ENCODE measurements around the gene CFAP410. TPM values are rescaled to one million over a fixed set of nuclear protein-coding genes. Genes with fewer than 3 reads are reported as not detected.

The CFAP410 gene
- 18.0 and 19.2 TPM in 2 replicates for polyA plus RNA-seq (2012; rRNA removed)
- 5.8 and 11.3 TPM in 2 replicates for polyA plus RNA-seq (2012; cell fraction: cytosol; rRNA removed)
- 61.8 and 97.0 TPM in 2 replicates for polyA plus RNA-seq (2012; cell fraction: nucleus; rRNA removed)

DNA sequence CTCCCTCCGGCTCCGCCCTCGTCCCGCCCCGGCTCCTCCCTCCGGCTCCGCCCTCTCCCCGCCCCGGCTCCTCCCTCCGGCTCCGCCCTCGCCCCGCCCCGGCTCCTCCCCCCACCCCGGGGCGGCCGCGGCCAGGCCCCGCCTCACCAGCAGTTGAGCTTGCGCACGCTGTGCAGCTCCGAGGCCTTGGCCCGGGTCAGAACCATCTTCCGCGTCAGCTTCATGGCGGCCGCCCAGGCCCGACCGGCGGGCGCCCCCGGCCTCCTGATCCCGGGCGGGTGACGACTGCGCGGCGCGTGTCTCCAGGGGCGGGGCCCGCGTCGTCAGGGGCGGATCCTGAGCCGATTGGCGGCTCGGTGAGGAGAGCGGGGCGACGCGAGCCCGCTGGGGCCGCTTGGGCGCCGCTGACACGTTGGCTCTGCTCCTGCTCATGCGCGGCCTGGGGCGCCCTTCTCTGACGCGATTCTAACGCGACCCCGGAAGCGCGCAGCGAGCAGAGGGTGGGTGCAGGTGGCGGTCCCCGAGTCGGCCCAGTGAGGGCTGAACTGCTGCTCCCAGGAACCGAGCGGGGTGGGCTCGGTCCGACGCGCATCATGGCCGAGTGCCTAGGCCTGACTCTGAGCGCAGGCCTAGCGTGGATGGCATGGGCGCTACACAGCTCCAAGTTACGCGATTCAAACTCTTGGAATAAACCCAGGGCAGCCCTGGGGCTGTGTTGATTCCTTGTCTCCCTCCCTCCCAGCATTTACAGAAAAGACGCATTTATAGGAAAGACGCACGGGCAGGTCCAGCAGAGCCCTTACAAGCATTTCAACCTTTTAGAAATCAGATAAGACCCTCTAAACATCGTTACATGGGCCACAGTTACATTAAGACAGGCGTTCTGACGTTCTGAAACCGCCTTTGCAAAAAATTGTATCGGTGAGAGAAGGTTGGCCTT, at the start of gene CFAP410:
Gene CFAP410, minus strand, starts transcription at position 420 of the 940 bp plus-strand sequence. Its CDS starts 196 bp downstream, at position 224.
- ChIA-PET CTCF (interaction anchor here (0.7 to 2.5 kb wide), 11 partner anchors 10 to 142 kb away, joined by 3 to 12 read pairs (median 4); no protein-coding TSS in a partner anchor), POLR2A (interaction anchor here (0.7 to 1.3 kb wide), 7 partner anchors 9 to 117 kb away, joined by 3 to 5 read pairs (median 4); partner anchors contain the start of gene LRRC3)
- H3F3A ChIP-seq (replicated peaks; ENCODE audit: insufficient read depth): peaks cover 23% of the 10 kb centered on the region
- peak; percentile 98 for DNase-seq
- peaks cover 0 to 12% of the 10 kb centered on the region in 2 experiments for H3K36me3 ChIP-seq (replicated peaks in 1 of 2; ENCODE audit: control insufficient read depth in 1 of 2, insufficient read depth in 2 of 2, low read length in 1 of 2)
- peak within 1 kb of the TSS; percentile 93 for H3K4me2 ChIP-seq
- H3K9me3 ChIP-seq: no peaks in the 10 kb centered on the region
- peak within 1 kb of the TSS; percentile 72 to 76 for H3K4me3 ChIP-seq (ENCODE audit: low read depth in 2 of 2, low read length in 1 of 2)
- peak within 1 kb of the TSS; percentile 86 to 96 for H3K27ac ChIP-seq (ENCODE audit: low read depth in 2 of 2, low read length in 1 of 2)
- H3K79me2 ChIP-seq (ENCODE audit: insufficient read depth): no peaks in the 10 kb centered on the region
- peak within 1 kb of the TSS; percentile 83 for H2AFZ ChIP-seq (ENCODE audit: low read depth)
- no peaks in the 10 kb centered on the region for H3K27me3 ChIP-seq (ENCODE audit: insufficient read depth)
- H3K9me2 ChIP-seq: no peaks in the 10 kb centered on the region
- peaks cover 6 to 10% of the 10 kb centered on the region in 2 experiments; a peak in 2 of 4 replicates for H3K4me1 ChIP-seq (ENCODE audit: control insufficient read depth in 1 of 2, insufficient read depth in 2 of 2, low read depth in 1 of 2, low read length in 1 of 2)
- WGBS (ENCODE audit: low lambda C conversion rate): under 1% methylated on average over 25 of the region's 90 CpGs
- no peaks in the 10 kb centered on the region for H4K20me1 ChIP-seq (ENCODE audit: insufficient read depth)
- H3K9ac ChIP-seq: peak within 1 kb of the TSS; percentile 82
- TF ChIP-seq TEAD4 (IDR thresholded peaks at IDR 0.05; ENCODE audit: borderline replicate concordance, insufficient read depth) (no peak), YY1 (IDR thresholded peaks at IDR 0.05; ENCODE audit: low read depth) (peak; percentile 50; the same call in 1 of the 2 replicates), SIN3A (IDR thresholded peaks at IDR 0.05; ENCODE audit: borderline replicate concordance, low read depth, low read length) (no peak), NRF1 (IDR thresholded peaks at IDR 0.05; ENCODE audit: low read depth, low read length) (peak; percentile 86), RCOR1 (IDR thresholded peaks at IDR 0.05; ENCODE audit: low read length) (no peak), EP300 (IDR thresholded peaks at IDR 0.05; ENCODE audit: borderline replicate concordance in 1 of 2, low read depth in 1 of 2, low read length in 1 of 2) (no peak), TAF1 (IDR thresholded peaks at IDR 0.05; ENCODE audit: borderline replicate concordance, low read depth, low read length) (peak; percentile 67), RAD21 (IDR thresholded peaks at IDR 0.05; ENCODE audit: low read length) (no peak), GATA2 (CRISPR knock-in tag; IDR thresholded peaks at IDR 0.05) (no peak), GABPA (IDR thresholded peaks at IDR 0.05; ENCODE audit: low read depth) (peak; percentile 59), CHD2 (IDR thresholded peaks at IDR 0.05; ENCODE audit: low read length, partially characterized antibody) (peak; percentile 70), FOXM1 (IDR thresholded peaks at IDR 0.05; ENCODE audit: low read depth) (no peak), FOSL2 (IDR thresholded peaks at IDR 0.05; ENCODE audit: borderline replicate concordance, low read depth) (no peak), ELF1 (IDR thresholded peaks at IDR 0.05) (peak; percentile 100), NFIC (IDR thresholded peaks at IDR 0.05; ENCODE audit: borderline replicate concordance) (no peak), EZH2phosphoT487 (IDR thresholded peaks at IDR 0.05; ENCODE audit: borderline replicate concordance, low read depth) (no peak)
- TF ChIP-seq, protein P1, sequence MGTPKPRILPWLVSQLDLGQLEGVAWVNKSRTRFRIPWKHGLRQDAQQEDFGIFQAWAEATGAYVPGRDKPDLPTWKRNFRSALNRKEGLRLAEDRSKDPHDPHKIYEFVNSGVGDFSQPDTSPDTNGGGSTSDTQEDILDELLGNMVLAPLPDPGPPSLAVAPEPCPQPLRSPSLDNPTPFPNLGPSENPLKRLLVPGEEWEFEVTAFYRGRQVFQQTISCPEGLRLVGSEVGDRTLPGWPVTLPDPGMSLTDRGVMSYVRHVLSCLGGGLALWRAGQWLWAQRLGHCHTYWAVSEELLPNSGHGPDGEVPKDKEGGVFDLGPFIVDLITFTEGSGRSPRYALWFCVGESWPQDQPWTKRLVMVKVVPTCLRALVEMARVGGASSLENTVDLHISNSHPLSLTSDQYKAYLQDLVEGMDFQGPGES (IDR thresholded peaks at IDR 0.05; ENCODE audit: low read depth, low read length): no peak
- TF ChIP-seq, protein P2, sequence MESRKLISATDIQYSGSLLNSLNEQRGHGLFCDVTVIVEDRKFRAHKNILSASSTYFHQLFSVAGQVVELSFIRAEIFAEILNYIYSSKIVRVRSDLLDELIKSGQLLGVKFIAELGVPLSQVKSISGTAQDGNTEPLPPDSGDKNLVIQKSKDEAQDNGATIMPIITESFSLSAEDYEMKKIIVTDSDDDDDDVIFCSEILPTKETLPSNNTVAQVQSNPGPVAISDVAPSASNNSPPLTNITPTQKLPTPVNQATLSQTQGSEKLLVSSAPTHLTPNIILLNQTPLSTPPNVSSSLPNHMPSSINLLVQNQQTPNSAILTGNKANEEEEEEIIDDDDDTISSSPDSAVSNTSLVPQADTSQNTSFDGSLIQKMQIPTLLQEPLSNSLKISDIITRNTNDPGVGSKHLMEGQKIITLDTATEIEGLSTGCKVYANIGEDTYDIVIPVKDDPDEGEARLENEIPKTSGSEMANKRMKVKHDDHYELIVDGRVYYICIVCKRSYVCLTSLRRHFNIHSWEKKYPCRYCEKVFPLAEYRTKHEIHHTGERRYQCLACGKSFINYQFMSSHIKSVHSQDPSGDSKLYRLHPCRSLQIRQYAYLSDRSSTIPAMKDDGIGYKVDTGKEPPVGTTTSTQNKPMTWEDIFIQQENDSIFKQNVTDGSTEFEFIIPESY (IDR thresholded peaks at IDR 0.05; ENCODE audit: borderline replicate concordance, low read depth): no peak
- TF ChIP-seq, protein P3, sequence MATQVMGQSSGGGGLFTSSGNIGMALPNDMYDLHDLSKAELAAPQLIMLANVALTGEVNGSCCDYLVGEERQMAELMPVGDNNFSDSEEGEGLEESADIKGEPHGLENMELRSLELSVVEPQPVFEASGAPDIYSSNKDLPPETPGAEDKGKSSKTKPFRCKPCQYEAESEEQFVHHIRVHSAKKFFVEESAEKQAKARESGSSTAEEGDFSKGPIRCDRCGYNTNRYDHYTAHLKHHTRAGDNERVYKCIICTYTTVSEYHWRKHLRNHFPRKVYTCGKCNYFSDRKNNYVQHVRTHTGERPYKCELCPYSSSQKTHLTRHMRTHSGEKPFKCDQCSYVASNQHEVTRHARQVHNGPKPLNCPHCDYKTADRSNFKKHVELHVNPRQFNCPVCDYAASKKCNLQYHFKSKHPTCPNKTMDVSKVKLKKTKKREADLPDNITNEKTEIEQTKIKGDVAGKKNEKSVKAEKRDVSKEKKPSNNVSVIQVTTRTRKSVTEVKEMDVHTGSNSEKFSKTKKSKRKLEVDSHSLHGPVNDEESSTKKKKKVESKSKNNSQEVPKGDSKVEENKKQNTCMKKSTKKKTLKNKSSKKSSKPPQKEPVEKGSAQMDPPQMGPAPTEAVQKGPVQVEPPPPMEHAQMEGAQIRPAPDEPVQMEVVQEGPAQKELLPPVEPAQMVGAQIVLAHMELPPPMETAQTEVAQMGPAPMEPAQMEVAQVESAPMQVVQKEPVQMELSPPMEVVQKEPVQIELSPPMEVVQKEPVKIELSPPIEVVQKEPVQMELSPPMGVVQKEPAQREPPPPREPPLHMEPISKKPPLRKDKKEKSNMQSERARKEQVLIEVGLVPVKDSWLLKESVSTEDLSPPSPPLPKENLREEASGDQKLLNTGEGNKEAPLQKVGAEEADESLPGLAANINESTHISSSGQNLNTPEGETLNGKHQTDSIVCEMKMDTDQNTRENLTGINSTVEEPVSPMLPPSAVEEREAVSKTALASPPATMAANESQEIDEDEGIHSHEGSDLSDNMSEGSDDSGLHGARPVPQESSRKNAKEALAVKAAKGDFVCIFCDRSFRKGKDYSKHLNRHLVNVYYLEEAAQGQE (IDR thresholded peaks at IDR 0.05; ENCODE audit: low read depth, low read length): no peak; the same call in 1 of the 2 replicates
- TF ChIP-seq, protein P4, sequence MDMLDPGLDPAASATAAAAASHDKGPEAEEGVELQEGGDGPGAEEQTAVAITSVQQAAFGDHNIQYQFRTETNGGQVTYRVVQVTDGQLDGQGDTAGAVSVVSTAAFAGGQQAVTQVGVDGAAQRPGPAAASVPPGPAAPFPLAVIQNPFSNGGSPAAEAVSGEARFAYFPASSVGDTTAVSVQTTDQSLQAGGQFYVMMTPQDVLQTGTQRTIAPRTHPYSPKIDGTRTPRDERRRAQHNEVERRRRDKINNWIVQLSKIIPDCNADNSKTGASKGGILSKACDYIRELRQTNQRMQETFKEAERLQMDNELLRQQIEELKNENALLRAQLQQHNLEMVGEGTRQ (IDR thresholded peaks at IDR 0.05; ENCODE audit: borderline replicate concordance, low read depth, low read length): no peak
- TF ChIP-seq, protein P5, sequence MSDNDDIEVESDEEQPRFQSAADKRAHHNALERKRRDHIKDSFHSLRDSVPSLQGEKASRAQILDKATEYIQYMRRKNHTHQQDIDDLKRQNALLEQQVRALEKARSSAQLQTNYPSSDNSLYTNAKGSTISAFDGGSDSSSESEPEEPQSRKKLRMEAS (IDR thresholded peaks at IDR 0.05; ENCODE audit: low read depth): peak; percentile 63; the same call in 1 of the 2 replicates
- TF ChIP-seq, protein P6, sequence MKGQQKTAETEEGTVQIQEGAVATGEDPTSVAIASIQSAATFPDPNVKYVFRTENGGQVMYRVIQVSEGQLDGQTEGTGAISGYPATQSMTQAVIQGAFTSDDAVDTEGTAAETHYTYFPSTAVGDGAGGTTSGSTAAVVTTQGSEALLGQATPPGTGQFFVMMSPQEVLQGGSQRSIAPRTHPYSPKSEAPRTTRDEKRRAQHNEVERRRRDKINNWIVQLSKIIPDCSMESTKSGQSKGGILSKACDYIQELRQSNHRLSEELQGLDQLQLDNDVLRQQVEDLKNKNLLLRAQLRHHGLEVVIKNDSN (IDR thresholded peaks at IDR 0.05; ENCODE audit: borderline replicate concordance, low read depth): no peak
